HepG2 (cell line): ENCODE measurements around the gene AHCY. TPM values are rescaled to one million over a fixed set of nuclear protein-coding genes. Genes with fewer than 3 reads are reported as not detected.

Source experiments
- ATAC-seq: fragments of 200-7000 bp; cut with Tn5 transposase; 3 replicates; pipeline ENCODE4 v1.9.1; 2020; ENCODE audit warnings: mild to moderate bottlenecking, moderate library complexity
- BruUV-seq: library from RNA; stranded (reverse); fragments of 400-500 nt; replicated peaks from 2 replicates; lab custom pipeline; 2021; lab: Mats Ljungman, UMichigan
- CTCF ChIA-PET: fragments of 300-600 bp; formaldehyde crosslinking; extraction: SDS; loops from one replicate; lab custom pipeline; 2021; ENCODE audit warnings: low total read pairs, inconsistent platforms, low intra/inter-chr PET ratio; lab: Yijun Ruan, JAX
- POLR2A ChIA-PET: fragments of 350-600 bp; sonication (Branson Sonifier 250); formaldehyde crosslinking; loops from one replicate; lab custom pipeline; 2020; ENCODE audit warnings: antibody characterized with exemption, inconsistent platforms; lab: Yijun Ruan, JAX
- DNase-seq: peaks from one replicate; pipeline ENCODE4 v3.0.0-alpha.2; 2015; ENCODE audit warnings: low spot score
- FAIRE-seq: peaks from 3 replicates; lab custom pipeline; 2011; peaks lifted over from hg19 to GRCh38; lab: Jason Lieb, UNC
- H2AFZ ChIP-seq: one replicate; pipeline ENCODE4 v1.6.1; 2011; ENCODE audit warnings: low read length, inconsistent platforms
- H3K27ac ChIP-seq: fragments of 300-600 bp; 3 replicates; pipeline ENCODE4 v1.8.0; 2011; ENCODE audit warnings: mixed run types, mild to moderate bottlenecking, mixed read lengths, low read length, inconsistent platforms; ENCODE audit not compliant: insufficient read depth; ENCODE audit errors: extremely low read length
- H3K27me3 ChIP-seq, 2 experiments: fragments of 200-600 bp in 1 of 2; 2 replicates in 1 of 2; 3 replicates in 1 of 2; pipeline versions ENCODE4 v1.6.0 to v1.8.0; 2011; ENCODE audit warnings: low read length in 2 of 2, mild to moderate bottlenecking in 2 of 2, moderate library complexity in 2 of 2, inconsistent platforms in 1 of 2; ENCODE audit not compliant: insufficient read depth in 2 of 2, control insufficient read depth in 1 of 2
- H3K36me3 ChIP-seq, 2 experiments: fragments of 200-600 bp in 1 of 2; replicated peaks in 1 of 2; 2 replicates in 1 of 2; 3 replicates in 1 of 2; pipeline versions ENCODE4 v1.5.1 to v1.8.0; 2011; ENCODE audit warnings: low read length in 2 of 2, inconsistent platforms in 1 of 2; ENCODE audit not compliant: insufficient read depth in 2 of 2, control insufficient read depth in 1 of 2
- H3K4me1 ChIP-seq: 2 replicates; pipeline ENCODE4 v1.5.1; 2012; ENCODE audit warnings: low read length, inconsistent platforms; ENCODE audit not compliant: insufficient read depth
- H3K4me2 ChIP-seq: 2 replicates; pipeline ENCODE4 v1.6.0; 2011; ENCODE audit warnings: low read depth, low read length, inconsistent platforms
- H3K4me3 ChIP-seq, 3 experiments: fragments of 200-600 bp in 1 of 3; sonication (generic), shearing (Covaris generic) in 1 of 3; replicated peaks in 1 of 3; 2 replicates each; pipeline ENCODE4 v1.5.1; 2011 to 2016; ENCODE audit warnings: low read length in 3 of 3, inconsistent platforms in 2 of 3, low read depth in 2 of 3, mild to moderate bottlenecking in 2 of 3, control low read depth in 1 of 3, mixed read lengths in 1 of 3; ENCODE audit not compliant: insufficient read depth in 1 of 3
- H3K79me2 ChIP-seq: one replicate; pipeline ENCODE4 v1.6.1; 2011; ENCODE audit warnings: low read length, inconsistent platforms; ENCODE audit not compliant: insufficient read depth
- H3K9ac ChIP-seq: 2 replicates; pipeline ENCODE4 v1.6.0; 2011; ENCODE audit warnings: mild to moderate bottlenecking, low read depth, low read length, inconsistent platforms; ENCODE audit not compliant: insufficient read depth
- H3K9me3 ChIP-seq: 2 replicates; pipeline ENCODE4 v1.5.1; 2012; ENCODE audit warnings: mild to moderate bottlenecking, low read length
- H4K20me1 ChIP-seq: 2 replicates; pipeline ENCODE4 v1.6.0; 2011; ENCODE audit warnings: inconsistent platforms, mild to moderate bottlenecking, low read length, moderate library complexity; ENCODE audit not compliant: insufficient read depth
- POLR2G ChIP-seq: fragments of 200-400 bp; formaldehyde crosslinking; IDR thresholded peaks from 2 replicates; pipeline ENCODE4 v1.6.1; 2018; ENCODE audit warnings: mild to moderate bottlenecking, low read depth, low read length, moderate library complexity
- RBM39 ChIP-seq: fragments of 200-400 bp; formaldehyde crosslinking; IDR thresholded peaks from one replicate; pipeline ENCODE4 v1.6.1; 2018; ENCODE audit warnings: antibody characterized with exemption, mild to moderate bottlenecking, low read depth, low read length; ENCODE audit not compliant: poor library complexity, severe bottlenecking
- ZMYM3 ChIP-seq: sonication (generic); formaldehyde crosslinking; IDR thresholded peaks from 2 replicates; pipeline ENCODE4 v1.5.1; 2020; ENCODE audit warnings: mild to moderate bottlenecking, missing genetic modification reagents
- ZNF549 ChIP-seq: sonication (generic); formaldehyde crosslinking; IDR thresholded peaks from 2 replicates; pipeline ENCODE4 v1.5.0; 2020; ENCODE audit warnings: missing genetic modification reagents
- WGBS: methylation state at CpG from one replicate; pipeline ENCODE4 v1.1.6; 2017; ENCODE audit warnings: low lambda C conversion rate; 5-methylcytosine and 5-hydroxymethylcytosine counted together
- in situ Hi-C: cut with HindIII; loops from 2 replicates; pipeline ENCODE4 v1.10.0; 2017; ENCODE audit warnings: low pct_unique_long_range_greater_than_20kb; ENCODE audit not compliant: extremely low pct_ligation_motif_present
- intact Hi-C: fragments of 100-400 bp; cut with micrococcal nuclease; formaldehyde crosslinking; loops from one replicate; pipeline ENCODE4 v1.10.0; 2022; ENCODE audit not compliant: unreplicated experiment
- polyA plus RNA-seq, 8 experiments: library from polyadenylated mRNA; depleted of rRNA in 3 of 8; stranded (reverse) in 7 of 8; unstranded in 1 of 8; fragments of >200 nt; fragmentation: Illumina TruSeq in 4 of 8; extraction: Trizol in 4 of 8; gene quantifications; 2 replicates each; pipeline versions ENCODE4 v1.2.1 to v1.2.3, GENCODE V29; 2011 to 2016; ENCODE audit warnings: low read depth in 4 of 8, missing spikeins in 1 of 8, mixed read lengths in 1 of 8; ENCODE audit not compliant: insufficient read depth in 1 of 8
- total RNA-seq, 5 experiments: library from RNA; depleted of rRNA; stranded (reverse); fragments of >200 nt; fragmentation: Illumina TruSeq; extraction: Trizol; gene quantifications; 2 replicates each; pipeline ENCODE4 v1.2.3, GENCODE V29; 2016; ENCODE audit warnings: low read depth in 1 of 5
- TF ChIP-seq, protein P1 (sequence below): sonication (generic); formaldehyde crosslinking; IDR thresholded peaks from 2 replicates; pipeline ENCODE4 v1.9.0; 2022; ENCODE audit warnings: missing genetic modification reagents, mild to moderate bottlenecking, borderline replicate concordance
- TF ChIP-seq, protein P2 (sequence below): sonication (generic); formaldehyde crosslinking; IDR thresholded peaks from 2 replicates; pipeline ENCODE4 v1.5.0; 2020; ENCODE audit warnings: mild to moderate bottlenecking, missing genetic modification reagents

AHCY gene
- total and polyA plus RNA-seq, 2 of the 13 experiments (the other 11 are each of a cell fraction or from before 2014, with no cell fraction given): 407 to 419 TPM

DNA sequence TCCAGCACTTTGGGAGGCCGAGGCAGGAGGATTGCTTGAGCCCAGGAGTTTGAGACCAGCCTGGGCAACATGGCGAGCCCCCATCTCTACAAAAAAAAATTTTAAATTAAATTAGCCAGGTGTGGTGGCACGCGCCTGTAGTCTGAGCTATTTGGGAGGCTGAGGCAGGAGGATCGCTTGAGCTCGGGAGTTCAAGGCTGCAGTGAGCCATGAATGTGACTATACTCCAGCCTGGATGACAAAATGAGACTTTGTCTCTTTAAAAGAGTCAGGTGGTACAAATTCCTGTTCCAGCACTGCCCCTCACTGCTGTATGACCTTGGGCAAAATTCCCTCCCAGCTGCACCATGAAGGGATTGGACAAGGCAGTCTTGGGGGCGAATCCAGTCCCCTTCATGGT lies 28.5 kb downstream of the AHCY start:
- intact Hi-C loops: no loop called here
- BruUV-seq: no TSS peak
- H2AFZ ChIP-seq: no peak overlapping the region
- in situ Hi-C loops: no loop called here
- no peak overlapping the region for H3K4me3 ChIP-seq
- CTCF ChIA-PET: no interaction called here
- no peak overlapping the region for H3K4me2 ChIP-seq
- H3K79me2 ChIP-seq: no peaks in the 10 kb centered on the region
- 0 out of 2 replicates have a peak, but pooled peaks have one; percentile 25 for TF ChIP-seq POLR2G
- TF ChIP-seq, protein P1, sequence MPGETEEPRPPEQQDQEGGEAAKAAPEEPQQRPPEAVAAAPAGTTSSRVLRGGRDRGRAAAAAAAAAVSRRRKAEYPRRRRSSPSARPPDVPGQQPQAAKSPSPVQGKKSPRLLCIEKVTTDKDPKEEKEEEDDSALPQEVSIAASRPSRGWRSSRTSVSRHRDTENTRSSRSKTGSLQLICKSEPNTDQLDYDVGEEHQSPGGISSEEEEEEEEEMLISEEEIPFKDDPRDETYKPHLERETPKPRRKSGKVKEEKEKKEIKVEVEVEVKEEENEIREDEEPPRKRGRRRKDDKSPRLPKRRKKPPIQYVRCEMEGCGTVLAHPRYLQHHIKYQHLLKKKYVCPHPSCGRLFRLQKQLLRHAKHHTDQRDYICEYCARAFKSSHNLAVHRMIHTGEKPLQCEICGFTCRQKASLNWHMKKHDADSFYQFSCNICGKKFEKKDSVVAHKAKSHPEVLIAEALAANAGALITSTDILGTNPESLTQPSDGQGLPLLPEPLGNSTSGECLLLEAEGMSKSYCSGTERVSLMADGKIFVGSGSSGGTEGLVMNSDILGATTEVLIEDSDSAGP (CRISPR knock-in tag): peak; percentile 83
- TF ChIP-seq RBM39: no peak
- TF ChIP-seq ZMYM3 (CRISPR knock-in tag): peak; percentile 60; the same call in 1 of the 2 replicates
- TF ChIP-seq, protein P2, sequence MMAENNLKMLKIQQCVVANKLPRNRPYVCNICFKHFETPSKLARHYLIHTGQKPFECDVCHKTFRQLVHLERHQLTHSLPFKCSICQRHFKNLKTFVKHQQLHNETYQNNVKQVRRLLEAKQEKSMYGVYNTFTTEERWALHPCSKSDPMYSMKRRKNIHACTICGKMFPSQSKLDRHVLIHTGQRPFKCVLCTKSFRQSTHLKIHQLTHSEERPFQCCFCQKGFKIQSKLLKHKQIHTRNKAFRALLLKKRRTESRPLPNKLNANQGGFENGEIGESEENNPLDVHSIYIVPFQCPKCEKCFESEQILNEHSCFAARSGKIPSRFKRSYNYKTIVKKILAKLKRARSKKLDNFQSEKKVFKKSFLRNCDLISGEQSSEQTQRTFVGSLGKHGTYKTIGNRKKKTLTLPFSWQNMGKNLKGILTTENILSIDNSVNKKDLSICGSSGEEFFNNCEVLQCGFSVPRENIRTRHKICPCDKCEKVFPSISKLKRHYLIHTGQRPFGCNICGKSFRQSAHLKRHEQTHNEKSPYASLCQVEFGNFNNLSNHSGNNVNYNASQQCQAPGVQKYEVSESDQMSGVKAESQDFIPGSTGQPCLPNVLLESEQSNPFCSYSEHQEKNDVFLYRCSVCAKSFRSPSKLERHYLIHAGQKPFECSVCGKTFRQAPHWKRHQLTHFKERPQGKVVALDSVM (CRISPR knock-in tag): peak; percentile 92
- no peak for TF ChIP-seq ZNF549 (CRISPR knock-in tag)
- 97% methylated on average over 7 of the region's 7 CpGs for WGBS
- no peaks in the 10 kb centered on the region for H3K9me3 ChIP-seq
- ATAC-seq (no peak), DNase-seq (peak; percentile 35), FAIRE-seq (no peak)
- POLR2A ChIA-PET: interaction anchor here (0.7 kb wide), 1 partner anchor 219 kb away, joined by 3 read pairs; no protein-coding TSS in a partner anchor
- no peak overlapping the region for H3K27ac ChIP-seq
- H3K4me1 ChIP-seq: peaks cover 12% of the 10 kb centered on the region
- H4K20me1 ChIP-seq: no peaks in the 10 kb centered on the region
- H3K9ac ChIP-seq: no peak overlapping the region
- H3K27me3 ChIP-seq: no peaks in the 10 kb centered on the region
- peaks cover 27 to 51% of the 10 kb centered on the region in 2 experiments for H3K36me3 ChIP-seq
